Spleen (tissue), 11 donors: ENCODE measurements around the gene FAM135A. TPM values are rescaled to one million over a fixed set of nuclear protein-coding genes. Genes with fewer than 3 reads are reported as not detected.
A peak's percentile ranks its signal among the peaks of the same experiment; 100 is the strongest.

Source experiments
- DNase-seq: peaks from one replicate; pipeline ENCODE4 v3.0.0-alpha.2; 2020
- H3K27ac ChIP-seq, 8 donors: fragments of 200-600 bp; sonication (generic) in 7 of 8; 1 replicate in 4 of 8; 2 replicates in 4 of 8; pipeline versions ENCODE4 v1.5.0 to v1.8.0; 2016 to 2021; ENCODE audit warnings: inconsistent platforms in 4 of 8, mild to moderate bottlenecking in 4 of 8, moderate library complexity in 1 of 8
- H3K27me3 ChIP-seq, 7 donors: fragments of 200-600 bp; sonication (generic) in 6 of 7; replicated peaks in 1 of 7; 1 replicate in 4 of 7; 2 replicates in 3 of 7; pipeline versions ENCODE4 v1.5.0 to v1.8.0; 2016 to 2021; ENCODE audit warnings: inconsistent platforms in 3 of 7, mild to moderate bottlenecking in 1 of 7
- H3K36me3 ChIP-seq, 6 donors: fragments of 200-600 bp; sonication (generic) in 5 of 6; 1 replicate in 4 of 6; 2 replicates in 2 of 6; pipeline versions ENCODE4 v1.5.0 to v1.8.0; 2016 to 2021; ENCODE audit warnings: inconsistent platforms in 2 of 6
- H3K4me1 ChIP-seq, 6 donors: fragments of 200-600 bp; sonication (generic) in 5 of 6; 1 replicate in 3 of 6; 2 replicates in 3 of 6; pipeline versions ENCODE4 v1.5.0 to v1.8.0; 2016 to 2021; ENCODE audit warnings: inconsistent platforms in 3 of 6
- H3K4me3 ChIP-seq, 8 donors: fragments of 200-600 bp; sonication (generic) in 7 of 8; 1 replicate in 4 of 8; 2 replicates in 4 of 8; pipeline versions ENCODE4 v1.5.0 to v1.8.0; 2016 to 2021; ENCODE audit warnings: inconsistent platforms in 4 of 8, mild to moderate bottlenecking in 4 of 8, moderate library complexity in 2 of 8
- H3K9me3 ChIP-seq, 8 donors: fragments of 200-600 bp; sonication (generic) in 7 of 8; 1 replicate in 4 of 8; 2 replicates in 4 of 8; pipeline versions ENCODE4 v1.5.0 to v1.8.0; 2016 to 2021; ENCODE audit warnings: inconsistent platforms in 4 of 8
- POLR2A ChIP-seq, 3 donors: fragments of 450-650 bp; IDR thresholded peaks; one replicate each; pipeline ENCODE4 v1.5.1; 2017; ENCODE audit warnings: antibody characterized with exemption in 3 of 3, mild to moderate bottlenecking in 1 of 3
- POLR2AphosphoS5 ChIP-seq, 3 donors: sonication (generic); formaldehyde crosslinking; IDR thresholded peaks; one replicate each; pipeline ENCODE4 v1.5.1; 2017; ENCODE audit warnings: antibody characterized with exemption in 3 of 3
- whole genome bisulfite sequencing, 5 donors: extraction: QIAGEN DNeasy Blood & Tissue Kit in 3 of 5; methylation state at CpG; one replicate each; pipeline versions ENCODE4 v1.1.5 to v1.1.7; 2013 to 2018; 5-methylcytosine and 5-hydroxymethylcytosine counted together
- intact Hi-C: fragments of 100-400 bp; cut with DNase I; formaldehyde crosslinking; loops from one replicate; pipeline ENCODE4 v1.15.0; 2023; ENCODE audit warnings: low total_unique reads
- polyA plus RNA-seq, 3 donors: library from polyadenylated mRNA; stranded (reverse); fragments of 200-250 nt; gene quantifications; one replicate each; pipeline ENCODE4 v1.2.1, GENCODE V29; 2013
- total RNA-seq, 7 donors: library from RNA; depleted of rRNA in 3 of 7; stranded (reverse); fragments of >200 nt in 3 of 7; fragmentation: NEBNext Ultra II Directional in 4 of 7; extraction: Animal tissue kit (Norgen Biotek cat#: 25700) in 4 of 7; gene quantifications; one replicate each; pipeline versions ENCODE4 v1.1.0 to v1.2.1, GENCODE V29; 2016 to 2021
- TF ChIP-seq, protein P1 (sequence below), 11 experiments: fragments of 200-600 bp in 7 of 11; fragments of 450-650 bp in 4 of 11; sonication (generic) in 4 of 11; IDR thresholded peaks in 8 of 11; conservative IDR thresholded peaks in 3 of 11; 1 replicate in 7 of 11; 2 replicates in 4 of 11; pipeline versions ENCODE4 v1.4.0 to v1.8.0; 2016 to 2021; ENCODE audit warnings: antibody characterized with exemption in 11 of 11, inconsistent platforms in 4 of 11, mild to moderate bottlenecking in 1 of 11
- donor health status: healthy with polysubstance abuse.
- donor health status: DM: no; HTN: no; CAD: no; lungs with moderate emphysema.
- donor health status: DM: no; HTN: no; CAD: no.
- donor health status: Bipolar disorder and iron deficiency.
- donor health status: healthy.
- donor health status: DM: no; HTN: no; CAD: no.
- donor health status: DM: yes; HTN: yes; CAD: no.

FAM135A gene
- total and polyA plus RNA-seq, 10 donors: 7.6 to 33.0 (median 17.8) TPM

DNA sequence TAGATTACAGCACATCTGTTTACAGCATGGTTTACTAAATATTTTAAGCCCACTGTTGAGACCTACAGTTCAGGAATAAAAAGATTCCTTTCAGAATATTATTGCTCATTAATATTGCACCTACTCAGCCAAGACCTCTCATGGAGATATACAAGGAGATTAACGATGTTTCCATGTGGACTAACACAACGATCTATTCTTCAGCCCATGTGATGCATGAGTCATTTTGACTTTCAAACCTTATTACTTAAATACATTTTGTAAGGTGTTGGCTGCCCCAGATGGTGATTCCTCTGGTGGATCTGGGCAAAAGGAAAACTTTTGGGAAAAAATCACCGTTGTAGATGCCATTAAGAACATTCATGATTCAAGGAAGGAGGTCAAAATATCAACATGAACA is 105.4 kb downstream of the FAM135A start:
- DNase-seq: no peak
- Histone ChIP-seq H3K9me3 (no peaks in the 10 kb centered on the region), H3K27ac (no peak overlapping the region), H3K4me1 (no peaks in the 10 kb centered on the region), H3K4me3 (no peak overlapping the region), H3K27me3 (no peaks in the 10 kb centered on the region), H3K36me3 (peaks cover 0 to 10% (median 0%) of the 10 kb centered on the region in 6 donors)
- 91 to 97% (median 93%) methylated on average over 3 of the region's 3 CpGs for WGBS, 5 donors
- TF ChIP-seq POLR2AphosphoS5 (IDR thresholded peaks at IDR 0.05): no peak
- TF ChIP-seq, protein P1, sequence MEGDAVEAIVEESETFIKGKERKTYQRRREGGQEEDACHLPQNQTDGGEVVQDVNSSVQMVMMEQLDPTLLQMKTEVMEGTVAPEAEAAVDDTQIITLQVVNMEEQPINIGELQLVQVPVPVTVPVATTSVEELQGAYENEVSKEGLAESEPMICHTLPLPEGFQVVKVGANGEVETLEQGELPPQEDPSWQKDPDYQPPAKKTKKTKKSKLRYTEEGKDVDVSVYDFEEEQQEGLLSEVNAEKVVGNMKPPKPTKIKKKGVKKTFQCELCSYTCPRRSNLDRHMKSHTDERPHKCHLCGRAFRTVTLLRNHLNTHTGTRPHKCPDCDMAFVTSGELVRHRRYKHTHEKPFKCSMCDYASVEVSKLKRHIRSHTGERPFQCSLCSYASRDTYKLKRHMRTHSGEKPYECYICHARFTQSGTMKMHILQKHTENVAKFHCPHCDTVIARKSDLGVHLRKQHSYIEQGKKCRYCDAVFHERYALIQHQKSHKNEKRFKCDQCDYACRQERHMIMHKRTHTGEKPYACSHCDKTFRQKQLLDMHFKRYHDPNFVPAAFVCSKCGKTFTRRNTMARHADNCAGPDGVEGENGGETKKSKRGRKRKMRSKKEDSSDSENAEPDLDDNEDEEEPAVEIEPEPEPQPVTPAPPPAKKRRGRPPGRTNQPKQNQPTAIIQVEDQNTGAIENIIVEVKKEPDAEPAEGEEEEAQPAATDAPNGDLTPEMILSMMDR (IDR thresholded peaks at IDR 0.05 in 8 of 11, conservative IDR thresholded peaks at IDR 0.05 in 3 of 11): no peak
- no peak for TF ChIP-seq POLR2A (IDR thresholded peaks at IDR 0.05)
- intact Hi-C loops: no loop called here

GRCh38 chr6:70520575-70520974 is 107.3 kb downstream of the FAM135A start:
- Histone ChIP-seq H3K4me3 (no peak overlapping the region), H3K27ac (no peak overlapping the region), H3K4me1 (no peaks in the 10 kb centered on the region), H3K9me3 (no peaks in the 10 kb centered on the region), H3K27me3 (no peaks in the 10 kb centered on the region), H3K36me3 (peaks cover 0 to 19% (median 2%) of the 10 kb centered on the region in 6 donors)
- no peak for DNase-seq
- intact Hi-C loops: loop anchor here (10.0 kb wide), 1 partner anchor 364 kb away; no protein-coding TSS in a partner anchor
- TF ChIP-seq, protein P1 (IDR thresholded peaks at IDR 0.05 in 8 of 11, conservative IDR thresholded peaks at IDR 0.05 in 3 of 11): peak in 2 of 11 experiments; percentile 13 to 24
- TF ChIP-seq POLR2AphosphoS5 (IDR thresholded peaks at IDR 0.05) (no peak), POLR2A (IDR thresholded peaks at IDR 0.05) (no peak)

- Histone ChIP-seq H3K36me3 (peaks cover 0 to 33% (median 2%) of the 10 kb centered on the region in 6 donors), H3K27ac (no peak overlapping the region), H3K4me3 (no peak overlapping the region), H3K27me3 (no peaks in the 10 kb centered on the region), H3K4me1 (no peaks in the 10 kb centered on the region), H3K9me3 (no peaks in the 10 kb centered on the region)
- WGBS, 5 donors: 88 to 96% (median 91%) methylated on average over 4 of the region's 4 CpGs
- intact Hi-C loops: loop anchor here (10.0 kb wide), 1 partner anchor 360 kb away; no protein-coding TSS in a partner anchor
- TF ChIP-seq, protein P1 (IDR thresholded peaks at IDR 0.05 in 8 of 11, conservative IDR thresholded peaks at IDR 0.05 in 3 of 11): no peak
- TF ChIP-seq POLR2AphosphoS5 (IDR thresholded peaks at IDR 0.05) (no peak), POLR2A (IDR thresholded peaks at IDR 0.05) (no peak)
- no peak for DNase-seq
These were observed 111.5 kb downstream of the FAM135A start for GRCh38 chr6:70524721-70525286.

GRCh38 chr6:70527071-70527737 is 113.9 kb downstream of the FAM135A start:
- intact Hi-C loops: loop anchor here (10.0 kb wide), 1 partner anchor 358 kb away; no protein-coding TSS in a partner anchor

More at GRCh38 chr6:70527071-70527737, 113.9 kb downstream of the FAM135A start:
- no peak overlapping the region for H3K4me3 ChIP-seq
- no peak for DNase-seq
- WGBS, 5 donors: 92 to 98% (median 94%) methylated on average over 5 of the region's 5 CpGs
- H3K27me3 ChIP-seq: no peaks in the 10 kb centered on the region
- H3K9me3 ChIP-seq: no peaks in the 10 kb centered on the region
- no peak overlapping the region for H3K27ac ChIP-seq
- peaks cover 0 to 36% (median 2%) of the 10 kb centered on the region in 6 donors for H3K36me3 ChIP-seq
- TF ChIP-seq POLR2A (IDR thresholded peaks at IDR 0.05): no peak
- TF ChIP-seq POLR2AphosphoS5 (IDR thresholded peaks at IDR 0.05): no peak
- TF ChIP-seq, protein P1 (IDR thresholded peaks at IDR 0.05 in 8 of 11, conservative IDR thresholded peaks at IDR 0.05 in 3 of 11): no peak
- H3K4me1 ChIP-seq: no peaks in the 10 kb centered on the region
